GM19463 (cell line): ENCODE measurements around the gene PFDN6.

Experiments
- ATAC-seq: cut with Tn5 transposase; IDR thresholded peaks from one replicate; pipeline ENCODE4 v1.9.1; 2021; ENCODE audit warnings: mild to moderate bottlenecking, moderate library complexity; ENCODE audit not compliant: unreplicated experiment

The PFDN6 gene

DNA sequence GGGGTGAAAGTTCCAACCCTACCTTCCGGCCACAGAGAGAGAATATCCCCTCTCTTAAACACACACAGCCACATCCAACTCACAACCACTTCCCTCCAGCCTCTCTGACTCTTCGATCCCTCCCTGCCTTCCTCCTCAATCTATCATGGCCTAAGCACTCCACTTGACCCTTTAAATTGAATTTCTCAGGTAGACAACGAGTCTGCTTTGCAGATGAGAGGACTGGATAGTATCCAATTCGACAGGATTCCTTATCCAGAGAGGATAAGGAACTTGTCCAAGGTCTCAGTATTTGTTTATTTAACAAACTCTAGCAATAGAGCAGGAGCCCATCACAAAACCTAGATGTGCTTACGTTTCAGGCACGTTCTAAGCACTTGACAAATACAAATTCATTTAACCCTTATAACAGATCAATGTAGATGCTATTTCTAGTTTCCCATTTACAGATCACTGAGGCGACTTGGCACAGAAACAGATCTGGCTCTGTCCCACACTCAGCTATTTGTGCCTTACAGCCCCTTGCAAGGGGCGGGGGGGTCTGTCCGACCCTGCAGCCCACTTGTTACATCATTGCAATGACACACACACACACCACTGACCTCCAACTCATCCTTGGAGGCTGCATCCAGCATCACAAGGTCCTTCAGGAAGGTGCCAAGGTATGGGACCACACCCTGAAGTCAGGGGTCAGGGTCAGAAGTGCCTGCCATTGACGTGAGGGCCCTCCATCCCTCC is 4.9 kb downstream of the PFDN6 start:
- no peak for ATAC-seq

DNA sequence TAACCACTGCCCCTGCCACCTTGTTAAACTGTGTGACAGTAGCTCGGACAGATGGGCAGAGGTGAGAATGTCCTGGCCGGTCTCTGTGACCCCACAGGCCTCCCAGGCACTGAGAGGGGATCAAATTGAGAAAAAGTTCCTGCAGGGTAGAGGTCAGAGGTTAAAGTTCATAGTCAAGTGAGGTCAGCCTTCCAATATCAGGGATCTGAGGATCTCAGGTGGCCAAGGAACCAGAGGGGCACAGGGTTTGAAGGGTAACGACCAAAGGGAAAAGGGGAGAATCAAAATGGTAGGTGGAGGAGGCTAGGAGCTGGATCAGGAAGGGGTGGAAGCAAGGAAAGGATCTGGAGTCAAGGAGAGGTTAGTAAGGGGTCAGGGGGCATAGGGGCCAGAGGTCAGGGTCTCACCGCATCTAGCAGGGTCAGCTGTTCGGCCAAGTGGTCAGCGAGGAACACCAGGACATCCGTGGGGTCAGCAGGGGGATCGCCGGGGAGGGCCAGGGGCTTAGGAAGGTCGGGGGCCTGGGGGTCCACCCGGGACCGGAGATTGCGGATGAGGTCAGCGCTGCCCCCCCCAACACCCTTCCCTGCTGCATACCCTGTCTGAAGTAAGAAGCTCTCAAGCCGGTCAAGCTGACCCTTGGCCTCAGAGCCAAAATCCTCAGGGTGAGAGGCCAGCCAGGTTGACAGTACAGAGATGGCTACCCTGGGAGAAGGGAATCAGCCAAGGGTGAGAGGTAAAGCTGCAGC is 6.4 kb downstream of the PFDN6 start:
- no peak for ATAC-seq

DNA sequence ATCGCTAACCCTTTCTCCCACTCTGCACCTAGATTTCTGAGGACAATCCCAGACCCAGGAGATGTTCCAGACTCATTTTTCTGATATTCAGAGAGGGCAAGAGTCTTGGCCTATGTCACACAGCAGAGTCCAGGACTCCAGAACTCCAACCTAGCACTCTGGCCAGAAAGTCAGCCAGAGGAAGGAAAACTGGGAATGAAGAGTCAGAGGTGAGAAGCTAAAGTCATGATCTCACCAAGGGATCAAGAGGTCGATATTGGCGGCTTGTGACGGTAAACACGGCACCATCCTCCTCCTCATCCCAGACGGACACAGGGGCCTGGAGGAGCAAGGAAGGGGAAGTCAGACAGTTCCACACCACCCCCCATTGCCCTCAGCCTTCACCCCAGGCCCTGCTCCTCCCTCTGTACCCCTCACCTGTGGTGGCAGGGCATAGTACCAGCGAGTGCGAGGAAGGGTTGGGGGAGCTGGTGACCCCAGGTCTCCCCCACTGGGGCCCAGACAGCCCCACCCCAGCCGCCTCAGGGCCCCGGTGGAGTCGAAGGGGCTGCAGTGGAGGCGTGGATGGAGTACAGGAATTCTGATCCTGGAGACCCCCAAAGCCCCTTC is 7.5 kb downstream of the PFDN6 start:
- no peak for ATAC-seq

DNA sequence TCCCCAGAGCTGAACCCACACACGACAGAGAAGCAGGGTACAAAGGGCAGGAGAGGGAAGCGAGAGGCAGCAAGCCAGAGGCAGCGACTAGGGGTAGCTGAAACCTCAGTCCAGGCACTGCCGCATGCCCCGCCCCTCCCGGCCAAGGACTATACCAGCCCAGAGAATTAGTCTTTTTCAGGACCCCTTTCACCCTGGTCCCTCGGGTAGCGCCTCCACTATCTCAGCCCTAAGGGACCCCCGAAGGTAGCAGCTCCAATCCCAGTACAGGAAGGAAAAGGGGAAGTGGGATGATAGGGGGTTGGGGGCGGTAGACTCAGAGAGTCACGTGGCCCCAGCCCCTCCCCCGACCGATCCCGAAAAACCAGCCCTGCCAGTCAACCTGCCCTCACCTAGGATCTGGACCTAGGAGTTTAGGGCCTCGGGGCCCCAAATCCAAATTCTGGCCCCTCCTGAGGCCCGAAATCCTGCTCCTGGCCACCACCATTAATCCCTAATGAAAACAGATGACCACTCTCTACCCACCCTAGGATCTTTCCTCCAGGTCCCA is 8.1 kb downstream of the PFDN6 start:
- no peak for ATAC-seq

DNA sequence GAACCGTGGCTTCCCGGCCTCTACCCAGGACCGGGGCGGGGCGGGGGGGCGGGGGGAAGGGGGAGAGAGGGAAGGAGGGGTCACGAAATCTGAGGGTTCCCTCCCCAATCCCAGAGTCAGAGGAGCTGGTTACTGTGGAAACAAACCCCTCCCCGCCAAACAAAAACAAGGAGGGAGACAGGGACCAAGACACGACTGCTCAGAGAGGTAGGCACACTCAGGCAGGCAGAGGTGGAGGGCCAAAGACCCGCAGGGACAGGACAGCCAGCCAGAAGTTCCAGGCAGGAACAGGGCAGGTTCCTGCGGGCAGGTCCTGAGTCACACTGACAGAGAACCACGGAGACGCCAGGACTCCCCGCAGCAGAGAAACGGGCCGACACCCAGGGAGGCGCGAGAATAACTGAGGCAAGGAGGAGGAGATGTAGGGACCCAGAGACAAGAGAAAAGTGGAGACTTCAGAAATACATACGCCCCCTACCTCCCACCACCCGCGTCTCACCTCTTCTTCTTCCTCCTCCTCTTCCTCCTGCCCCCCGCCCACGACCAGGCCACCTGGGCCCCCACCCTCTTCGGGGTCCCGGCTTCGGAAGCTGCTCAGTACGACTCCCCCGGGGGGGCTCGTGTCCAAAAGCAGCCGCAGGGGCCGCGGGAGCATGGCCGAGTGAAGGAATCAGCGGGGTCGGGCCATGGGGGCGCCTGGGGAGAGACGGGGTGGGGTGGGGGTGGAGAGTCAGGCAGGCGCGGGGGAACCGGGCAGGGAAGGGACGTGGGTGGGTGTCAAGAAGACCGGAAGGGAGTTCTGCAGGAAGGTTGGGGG is 8.8 kb downstream of the PFDN6 start:
- ATAC-seq: no peak

DNA sequence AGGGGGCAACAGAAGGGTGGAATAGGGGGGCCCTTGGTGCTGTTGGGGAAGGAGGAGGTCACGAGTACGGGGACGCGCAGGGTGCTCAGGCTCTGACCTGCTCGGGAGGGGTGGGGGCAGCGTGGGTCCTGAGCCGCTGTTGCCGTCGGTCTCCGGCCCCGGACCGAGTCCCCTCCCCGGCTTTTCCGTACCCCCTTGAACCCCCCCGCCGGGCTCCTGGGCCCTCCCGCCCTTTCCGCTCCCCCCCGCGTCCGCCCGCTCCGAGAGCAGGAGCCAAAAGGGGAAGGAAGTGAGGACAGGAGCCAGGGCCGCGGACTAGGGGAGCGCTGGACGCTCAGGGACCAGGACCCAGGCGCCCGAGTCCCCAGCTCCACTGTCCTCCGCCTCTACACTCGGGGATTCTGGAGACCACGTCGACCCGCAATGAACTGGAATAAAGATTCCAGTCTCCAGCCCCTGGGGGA is 9.4 kb downstream of the PFDN6 start, which contains the start of gene RGL2:
Gene RGL2, minus strand, starts transcription at position 170 of the 464 bp plus-strand sequence. CDS start 332 bp downstream, outside the sequence.
- peak; percentile 16 for ATAC-seq

DNA sequence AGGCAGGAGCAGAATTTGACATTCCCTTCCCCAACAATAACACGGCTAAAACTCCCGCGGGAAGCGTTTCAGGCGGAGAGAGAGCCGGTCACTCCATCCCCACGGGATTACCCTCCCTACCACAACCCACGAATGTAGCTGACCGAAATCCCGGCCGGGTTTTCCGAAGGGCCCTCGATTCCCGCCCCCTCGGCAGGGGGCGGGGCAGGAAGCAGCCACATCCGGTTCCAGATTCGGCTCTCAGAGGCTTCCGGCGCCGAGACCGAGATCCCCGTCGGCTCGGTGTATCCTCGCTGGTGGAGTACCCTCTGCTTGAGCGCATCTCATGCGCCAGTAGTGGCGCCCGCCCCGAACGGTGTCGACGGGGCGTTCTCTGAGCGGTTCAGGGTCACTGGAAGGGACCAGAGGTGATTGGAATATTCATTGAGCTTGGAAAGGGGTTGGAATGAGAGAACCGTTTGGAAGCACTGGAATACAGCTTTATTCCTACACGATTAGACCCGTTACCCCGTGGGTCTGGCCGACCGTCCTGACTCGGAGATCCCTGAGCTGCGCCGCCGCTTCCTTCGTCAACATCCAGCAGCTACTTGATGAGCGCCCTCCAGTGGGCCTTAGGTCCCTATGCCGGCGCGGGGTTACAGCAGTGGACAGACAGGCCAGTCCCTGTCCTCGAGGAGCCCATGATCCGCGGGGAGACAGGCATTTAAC is 10.0 kb downstream of the PFDN6 start:
- peak; percentile 73 for ATAC-seq

DNA sequence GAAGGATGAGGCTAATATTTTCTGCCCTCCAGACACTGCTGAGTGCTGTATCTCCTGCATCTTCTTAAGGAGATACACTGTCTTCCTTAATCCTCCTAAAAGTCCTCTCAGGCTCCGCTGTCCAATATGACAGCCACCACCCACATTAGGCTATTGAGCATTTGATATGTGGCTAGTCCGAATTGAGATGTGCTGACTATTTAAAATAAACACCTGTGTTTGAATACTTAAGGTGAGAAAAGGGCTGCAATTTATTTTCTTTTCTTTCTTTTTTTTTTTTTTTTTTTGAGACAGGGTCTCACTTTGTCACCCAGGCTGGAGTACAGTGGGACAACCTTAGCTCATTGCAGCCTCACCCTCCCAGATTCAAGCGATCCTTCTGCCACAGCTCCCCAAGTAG is 12.5 kb downstream of the PFDN6 start:
- ATAC-seq: no peak

DNA sequence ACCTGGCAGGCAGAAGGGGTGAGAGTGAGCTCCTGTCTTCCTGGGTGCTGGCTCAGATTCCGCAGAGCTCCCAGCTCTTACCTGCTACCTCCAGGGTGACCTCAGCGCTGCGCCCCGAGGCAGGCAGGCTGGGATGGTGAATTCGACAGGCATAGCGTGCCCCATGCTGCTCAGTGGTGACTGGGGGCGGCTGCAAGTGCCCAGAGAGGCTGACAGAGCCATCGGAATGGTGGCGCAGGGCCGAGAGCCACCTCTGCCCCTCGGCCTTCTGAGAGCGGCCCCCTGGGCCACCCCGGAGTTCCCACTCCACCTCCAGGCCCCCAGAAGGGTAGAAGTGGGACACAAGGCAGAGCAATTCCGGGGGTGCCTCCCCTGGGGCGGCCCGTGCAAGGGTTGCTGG is 14.8 kb downstream of the PFDN6 start:
- no peak for ATAC-seq

DNA sequence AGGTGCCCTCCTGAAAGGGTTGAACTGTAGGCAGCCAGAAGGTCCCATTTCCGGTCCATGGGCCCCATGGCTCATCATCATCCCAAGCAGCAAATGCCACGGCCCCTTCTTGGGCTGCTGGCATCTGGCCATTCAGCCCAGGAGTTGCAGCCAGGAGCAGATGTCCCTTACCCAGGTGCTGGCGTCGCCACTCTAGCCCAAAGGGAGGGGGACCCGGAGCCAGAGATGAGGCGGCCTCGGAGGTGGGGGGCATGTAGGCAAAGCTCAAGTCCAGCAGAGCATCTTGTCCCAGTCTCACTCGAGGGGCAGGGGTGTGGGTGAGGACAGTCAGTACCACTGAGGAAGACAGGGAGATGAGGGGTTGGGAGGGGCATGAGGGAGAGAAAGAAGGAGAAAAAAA is 15.7 kb downstream of the PFDN6 start:
- no peak for ATAC-seq

DNA sequence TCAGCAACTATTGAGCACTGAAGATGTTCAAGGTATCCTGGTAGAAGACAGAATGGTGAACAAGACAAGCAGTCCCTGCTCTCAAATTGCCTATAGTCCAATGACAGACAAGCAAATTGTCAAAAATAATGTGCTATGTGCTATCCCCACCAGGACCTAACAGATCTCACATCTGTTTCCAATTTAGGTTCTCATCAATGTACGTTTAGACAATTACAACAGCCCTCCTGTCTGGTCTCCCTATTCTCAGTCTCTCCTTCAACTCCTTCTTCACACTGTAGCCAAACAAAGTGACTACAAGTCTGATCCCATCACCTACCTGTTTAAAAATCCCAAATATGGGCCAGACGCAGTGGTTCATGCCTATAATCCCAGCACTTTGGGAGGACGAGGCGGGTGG is 17.0 kb downstream of the PFDN6 start:
- no peak for ATAC-seq

DNA sequence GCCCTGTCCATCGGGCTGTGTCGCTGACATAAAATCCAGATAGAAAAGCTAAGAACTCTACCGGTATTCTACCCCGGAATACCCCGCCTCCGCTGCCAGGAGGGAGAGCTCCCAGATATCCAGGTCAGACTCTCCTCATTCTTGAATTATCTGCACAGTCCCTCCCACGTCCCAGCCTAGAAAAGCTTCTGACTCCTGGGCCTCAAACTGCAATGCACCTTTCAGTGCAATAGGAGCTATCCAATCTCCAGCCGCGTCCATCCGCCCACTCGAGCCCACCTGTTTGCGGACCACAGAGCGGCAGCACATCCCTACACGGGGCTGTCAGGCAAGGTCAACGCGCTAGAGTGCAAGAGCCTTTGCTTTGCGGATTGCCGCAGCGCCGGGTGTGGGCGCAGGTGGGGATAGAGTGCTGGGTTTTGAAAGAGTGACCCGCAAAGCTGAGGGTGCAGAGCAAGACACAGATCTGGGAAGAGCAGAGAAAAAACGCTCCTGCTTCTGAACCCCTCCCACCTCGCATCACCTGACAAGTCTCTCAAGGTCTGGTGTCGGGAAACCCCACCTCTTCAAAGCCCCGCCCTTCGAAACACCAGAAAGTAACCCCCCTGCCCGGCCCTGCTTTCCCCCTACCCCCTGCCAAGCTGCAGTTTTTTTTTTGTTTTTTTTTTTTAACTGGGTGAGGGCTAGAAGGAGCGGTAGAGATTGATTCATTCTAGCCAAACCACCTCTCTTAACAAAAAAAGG is 23.1 kb downstream of the PFDN6 start:
- peak; percentile 29 for ATAC-seq

DNA sequence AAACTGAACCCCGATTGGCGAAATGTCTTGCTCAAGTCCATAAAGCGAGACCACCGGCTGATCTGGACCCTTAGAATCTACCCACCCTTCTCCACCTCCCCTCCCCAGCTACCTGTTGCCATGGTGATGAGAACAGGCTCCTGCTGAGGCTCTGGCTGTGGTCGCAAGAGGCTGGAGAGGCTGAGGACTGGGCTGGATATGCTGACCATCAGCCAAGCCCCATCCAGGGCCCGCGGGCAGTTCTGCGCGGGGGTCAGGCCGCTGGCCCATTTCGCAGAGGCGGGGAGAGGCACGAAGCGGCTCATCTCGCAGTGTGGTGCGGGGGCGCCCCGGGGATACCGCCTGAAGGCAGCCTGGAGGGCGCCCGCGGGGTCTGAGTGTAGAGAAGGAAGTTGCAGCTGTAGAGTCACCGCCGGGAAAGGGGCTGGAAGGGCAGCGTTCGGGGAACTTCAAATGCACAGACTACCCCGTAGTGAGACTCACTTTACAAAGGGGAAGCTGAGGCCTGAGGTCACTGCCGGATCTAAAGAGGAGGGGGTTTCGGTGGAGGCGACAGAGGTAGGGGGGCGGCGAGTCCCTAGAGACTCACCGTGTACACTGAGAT is 23.8 kb downstream of the PFDN6 start:
- no peak for ATAC-seq

DNA sequence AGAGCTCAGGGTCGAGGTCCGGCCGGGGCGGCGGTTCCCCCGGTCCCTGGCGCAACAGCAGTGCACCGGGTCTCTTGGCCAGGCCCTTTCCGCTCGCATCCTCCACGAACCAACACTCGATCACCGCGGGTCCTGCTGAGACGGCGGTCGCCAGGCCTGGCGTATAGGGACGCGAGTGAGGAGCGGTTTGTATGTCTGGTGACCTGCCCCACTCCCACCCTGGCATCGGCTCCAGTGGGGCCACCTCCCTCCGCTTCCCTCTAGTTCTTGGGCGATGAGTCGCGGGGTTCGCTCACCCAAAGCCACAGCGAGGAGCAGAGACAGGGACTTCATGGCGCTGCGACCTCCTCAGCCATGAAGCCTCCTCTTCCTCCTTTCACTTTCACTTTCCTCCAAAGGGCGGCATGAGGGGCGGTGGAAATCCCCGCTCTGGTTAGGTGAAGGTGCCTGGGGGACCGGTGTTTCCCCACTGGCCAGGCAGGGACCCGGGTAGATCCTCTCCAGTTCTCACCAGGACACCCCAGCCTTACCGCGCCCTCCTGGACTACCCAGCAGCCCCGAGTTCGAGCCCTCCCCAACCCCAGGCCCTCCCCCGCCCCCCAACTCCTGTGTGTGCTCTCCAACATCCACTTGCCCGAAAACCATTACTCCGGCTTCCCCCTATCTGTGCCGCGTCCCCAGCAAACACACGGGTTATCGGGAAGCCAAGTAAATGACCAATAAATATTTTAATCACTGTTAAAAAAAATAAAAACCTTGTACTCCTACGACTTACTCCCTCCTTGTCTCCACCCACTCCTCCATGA is 24.5 kb downstream of the PFDN6 start, which contains the start of gene TAPBP:
Gene TAPBP, minus strand, starts transcription at position 370 of the 806 bp plus-strand sequence. Its CDS starts 37 bp downstream, at position 333.
- ATAC-seq: peak; percentile 41

DNA sequence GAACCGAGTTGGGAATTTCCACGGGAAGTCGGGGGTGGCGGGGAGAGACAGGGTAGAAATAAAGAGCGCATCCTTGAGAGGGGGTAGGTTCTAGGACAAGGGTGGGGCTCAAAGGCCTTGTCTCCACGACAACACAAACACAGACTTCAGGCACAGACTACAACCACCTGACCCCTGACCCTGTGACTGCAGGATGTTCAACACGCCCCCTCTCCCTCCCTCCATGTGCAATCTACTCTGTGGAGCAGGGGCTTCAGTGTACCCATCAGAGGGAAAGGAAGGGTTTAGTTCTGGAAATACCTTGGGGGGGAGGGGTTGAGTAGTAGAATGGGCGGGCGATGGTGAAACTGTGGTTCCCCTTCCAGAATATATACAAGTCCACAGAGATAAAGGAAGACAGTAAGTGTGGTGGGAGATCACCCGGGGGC is 25.1 kb downstream of the PFDN6 start:
- no peak for ATAC-seq

DNA sequence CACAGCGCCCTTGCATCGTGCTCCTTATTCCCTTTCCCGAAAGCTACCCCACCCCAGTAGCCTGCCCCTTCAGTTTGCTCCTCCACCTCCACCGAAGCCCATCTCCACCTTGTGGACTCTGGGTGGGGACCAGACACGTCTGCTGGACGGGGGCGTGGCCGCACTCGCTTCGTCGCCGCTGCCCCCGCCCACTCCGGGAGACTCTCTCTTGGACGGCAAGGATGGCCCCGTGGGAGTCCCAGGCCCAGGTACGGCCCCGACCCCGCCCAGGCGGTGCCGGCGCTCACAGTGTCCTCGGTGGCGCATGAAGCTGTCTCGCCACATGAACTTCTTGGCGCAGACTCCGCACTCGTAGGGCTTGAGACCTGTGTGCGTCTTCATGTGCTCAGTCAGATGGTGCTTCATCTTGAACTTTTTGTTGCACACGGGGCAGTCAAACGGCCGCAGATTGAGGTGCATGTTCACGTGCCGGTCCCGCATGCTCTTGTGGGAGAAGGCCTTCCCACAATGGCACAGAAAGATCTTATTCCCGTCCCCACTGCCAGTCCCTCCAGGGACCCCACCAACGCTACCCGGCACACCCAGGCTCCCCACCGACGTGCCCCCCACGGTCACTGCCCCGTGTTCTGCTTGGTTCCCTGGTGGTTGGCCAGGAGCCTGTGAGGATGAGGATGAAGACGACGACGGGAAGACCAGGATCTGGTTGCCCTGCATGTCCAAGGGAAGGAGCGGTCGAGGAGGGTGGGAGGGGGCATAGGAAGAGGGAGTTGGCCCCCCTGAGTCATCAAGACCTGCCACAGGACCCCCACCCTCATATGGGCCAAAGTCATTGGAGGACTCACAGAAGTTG is 25.8 kb downstream of the PFDN6 start:
- no peak for ATAC-seq
